Ramos (cell line): ENCODE measurements around the gene GPRC5D.

Experiments used
- in situ Hi-C: fragments of 300-500 bp; cut with MboI; formaldehyde crosslinking; loops from one replicate; pipeline ENCODE4 v1.14.3; 2022; ENCODE audit warnings: low sequenced_read_pairs; ENCODE audit not compliant: unreplicated experiment

Gene GPRC5D

GRCh38 chr12:12982331-12982730 lies 30.4 kb upstream of the GPRC5D start:
- in situ Hi-C loops: no loop called here

- in situ Hi-C loops: no loop called here
Observed at GRCh38 chr12:12979731-12980259, 27.8 kb upstream of the GPRC5D start.

GRCh38 chr12:12979126-12979525 lies 27.2 kb upstream of the GPRC5D start:
- in situ Hi-C loops: no loop called here

DNA sequence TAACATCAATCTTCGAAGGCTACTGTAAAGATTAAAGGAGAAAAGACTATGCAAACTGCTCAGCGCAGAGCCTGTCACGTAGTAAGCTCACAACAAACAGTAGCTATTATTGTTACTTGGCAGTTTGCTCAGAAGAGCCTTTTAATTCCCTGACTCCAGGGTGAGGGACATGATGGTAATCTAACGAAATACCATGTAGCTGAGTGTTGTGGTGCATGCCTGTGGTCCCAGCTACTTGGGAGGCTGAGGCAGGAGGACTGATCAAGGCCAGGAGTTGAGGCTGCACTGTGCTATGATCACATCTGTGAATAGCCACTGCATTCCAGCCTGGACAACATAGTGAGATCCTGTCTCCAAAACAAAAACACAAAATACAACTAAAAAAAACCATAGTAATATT lies 25.3 kb upstream of the GPRC5D start:
- in situ Hi-C loops: no loop called here

DNA sequence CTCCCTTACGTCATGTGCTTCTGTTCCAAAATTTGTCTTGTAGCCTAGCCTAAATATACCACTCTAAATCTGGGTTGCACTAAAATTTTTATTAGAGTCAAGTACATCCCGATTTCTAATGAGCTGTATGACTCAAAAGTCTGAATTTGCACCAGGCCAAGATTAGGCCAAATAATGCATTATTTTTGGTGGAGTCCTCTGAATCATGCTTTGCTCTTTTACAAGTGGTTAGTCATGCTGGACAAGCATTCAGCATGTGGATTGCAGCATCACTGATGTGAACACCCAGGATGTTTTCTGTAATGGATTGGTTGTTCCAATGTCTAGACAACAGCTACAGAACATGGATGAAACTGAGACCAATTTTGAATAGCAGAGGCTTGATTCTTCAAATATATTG lies 24.4 kb upstream of the GPRC5D start:
- in situ Hi-C loops: no loop called here

- in situ Hi-C loops: no loop called here
Observed at GRCh38 chr12:12975322-12976077, 23.5 kb upstream of the GPRC5D start.

GRCh38 chr12:12974211-12974610 lies 22.2 kb upstream of the GPRC5D start:
- in situ Hi-C loops: no loop called here

DNA sequence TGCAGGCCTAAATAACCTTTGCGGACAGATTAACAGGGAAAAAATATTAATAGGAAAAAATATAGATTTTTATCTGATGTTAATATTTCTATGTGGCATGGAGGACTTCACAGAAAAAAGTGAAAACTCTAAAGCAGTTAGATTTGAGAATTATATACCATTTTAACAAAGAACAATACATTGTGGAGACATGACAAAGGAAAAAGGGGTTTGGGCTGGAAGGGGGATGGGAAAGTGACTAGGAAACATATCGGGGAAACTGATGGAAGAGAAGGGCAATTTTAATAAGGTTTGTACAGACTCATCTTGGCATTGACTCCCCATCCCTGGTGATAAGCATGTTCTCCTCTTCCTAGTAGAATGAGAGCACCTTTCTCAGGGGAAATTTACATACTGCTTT lies 21.0 kb upstream of the GPRC5D start:
- in situ Hi-C loops: no loop called here

DNA sequence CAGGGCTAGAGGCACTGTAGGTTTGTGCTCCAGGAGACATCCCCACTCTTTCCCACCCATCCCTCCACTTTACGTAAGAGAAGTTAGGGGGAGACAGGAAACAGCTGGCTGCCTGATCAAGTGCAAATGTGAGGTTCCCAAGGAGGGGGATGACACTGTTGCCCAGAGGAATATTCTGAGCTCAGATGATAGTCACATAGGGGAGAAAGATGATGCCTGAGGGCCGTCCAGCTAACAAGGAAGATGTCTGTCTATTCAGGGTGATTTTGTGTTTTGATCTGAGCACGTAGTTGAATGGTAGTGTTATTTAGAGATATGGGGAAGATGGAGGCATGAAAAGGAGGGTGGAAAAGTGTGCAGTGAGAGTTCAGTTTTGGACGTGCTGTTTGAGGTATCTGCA lies 13.9 kb upstream of the GPRC5D start:
- in situ Hi-C loops: no loop called here

GRCh38 chr12:12964255-12964654 lies 12.3 kb upstream of the GPRC5D start:
- in situ Hi-C loops: no loop called here

GRCh38 chr12:12960639-12961209 lies 8.8 kb upstream of the GPRC5D start:
- in situ Hi-C loops: no loop called here

GRCh38 chr12:12958886-12959285 lies 6.9 kb upstream of the GPRC5D start:
- in situ Hi-C loops: no loop called here

DNA sequence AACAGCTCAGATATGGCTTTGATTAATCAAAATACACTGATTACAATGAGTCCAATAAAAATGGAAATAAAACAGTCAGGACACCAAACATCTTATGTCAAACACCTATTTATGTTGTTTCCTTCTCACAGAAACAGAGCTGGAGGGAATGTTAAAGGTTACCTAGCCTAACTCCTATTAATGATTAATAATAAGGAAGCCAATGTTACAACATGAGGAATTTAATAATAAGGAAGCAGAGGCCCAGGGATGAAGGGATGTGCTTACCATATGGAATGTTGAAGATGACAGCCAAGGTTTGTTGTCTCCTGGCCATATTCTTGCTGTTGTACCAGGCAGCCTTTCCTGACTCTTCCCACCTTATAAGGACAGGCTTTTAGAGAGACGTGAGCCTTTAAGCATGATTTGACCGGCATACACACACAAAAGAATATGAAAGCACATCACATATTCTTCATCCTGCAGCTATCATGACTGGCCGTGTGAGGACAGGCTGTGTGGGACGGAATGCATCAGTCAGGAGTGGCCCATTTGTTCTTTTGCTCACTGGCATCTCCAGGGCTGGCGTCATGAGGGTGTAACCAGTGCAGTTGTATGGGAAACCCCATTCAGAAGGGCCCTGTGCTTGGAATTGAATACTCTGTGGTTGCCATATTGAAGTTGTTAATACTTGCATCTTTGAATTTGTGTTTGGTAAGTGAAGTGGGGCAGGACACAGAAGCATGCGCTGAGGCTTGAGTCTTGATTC lies 3.1 kb upstream of the GPRC5D start:
- in situ Hi-C loops: no loop called here

- in situ Hi-C loops: no loop called here
Observed at GRCh38 chr12:12954356-12954755, 2.4 kb upstream of the GPRC5D start.

- in situ Hi-C loops: no loop called here
Observed at GRCh38 chr12:12951504-12951903, 466 bp downstream of the GPRC5D start.

DNA sequence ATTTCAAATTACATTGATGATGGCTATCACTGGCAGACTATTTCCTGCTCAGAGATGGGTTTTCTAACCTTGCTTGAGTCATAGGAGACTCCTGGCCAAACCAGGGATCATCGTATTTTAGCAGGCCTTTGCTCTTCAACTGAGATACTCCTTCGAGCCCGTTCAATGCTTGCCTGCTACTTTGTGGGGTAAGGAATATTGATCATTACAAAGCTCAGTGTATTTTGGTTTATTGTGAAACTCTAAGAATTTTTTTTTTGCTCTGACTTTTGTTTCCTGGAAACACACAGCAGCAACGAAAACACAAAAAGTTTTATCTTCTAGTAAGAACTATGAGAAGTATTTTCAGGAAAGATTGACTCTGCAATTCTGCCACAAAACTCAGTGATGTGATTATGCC lies 4.1 kb downstream of the GPRC5D start:
- in situ Hi-C loops: no loop called here

DNA sequence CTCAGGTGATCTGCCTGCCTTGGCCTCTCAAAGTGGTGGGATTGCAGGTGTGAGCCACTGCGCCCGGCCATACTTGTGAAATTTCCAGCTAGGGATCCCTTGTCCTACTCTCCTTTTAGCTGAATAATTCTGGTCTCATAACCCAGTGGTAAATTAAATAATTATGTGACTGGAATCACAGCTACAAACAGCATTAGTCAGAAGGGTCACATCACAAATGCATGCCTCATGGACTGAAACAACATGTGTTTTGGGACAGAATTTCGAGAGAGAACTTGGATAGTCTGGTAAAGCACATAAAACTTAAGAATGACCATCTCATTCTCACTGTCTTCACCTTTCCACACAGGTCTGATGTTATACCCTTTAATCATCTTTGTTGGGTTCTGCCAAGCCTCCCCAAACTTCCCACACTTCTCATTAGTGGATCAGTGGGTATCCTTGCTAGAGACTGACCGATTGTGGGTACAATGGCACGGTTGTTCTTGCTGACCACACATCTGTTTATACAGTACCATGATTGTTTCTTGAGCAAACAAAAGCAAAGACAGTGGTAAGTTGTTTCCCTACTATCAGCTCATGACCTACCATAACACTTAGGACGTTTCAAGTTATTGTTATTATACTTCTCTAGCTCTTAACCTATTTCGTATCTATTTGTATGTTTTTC lies 5.1 kb downstream of the GPRC5D start:
- in situ Hi-C loops: no loop called here

DNA sequence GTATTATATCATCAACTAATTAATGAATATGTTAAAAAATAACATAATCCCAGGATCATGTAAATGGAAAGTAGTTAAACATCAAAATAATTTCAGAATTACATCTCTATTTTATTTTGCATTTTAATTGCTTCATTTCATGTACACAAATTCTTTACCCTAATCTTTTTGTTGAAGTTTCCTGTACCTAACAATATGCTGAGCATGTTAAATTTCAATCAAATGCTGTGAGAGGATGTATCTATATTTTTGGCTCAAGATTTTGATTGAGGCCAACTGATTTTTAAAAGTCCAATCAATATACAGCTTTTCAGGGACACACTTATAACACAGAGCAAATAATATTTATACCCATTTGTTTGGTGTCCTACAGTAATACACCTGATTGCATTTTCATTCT lies 6.4 kb downstream of the GPRC5D start:
- in situ Hi-C loops: no loop called here

DNA sequence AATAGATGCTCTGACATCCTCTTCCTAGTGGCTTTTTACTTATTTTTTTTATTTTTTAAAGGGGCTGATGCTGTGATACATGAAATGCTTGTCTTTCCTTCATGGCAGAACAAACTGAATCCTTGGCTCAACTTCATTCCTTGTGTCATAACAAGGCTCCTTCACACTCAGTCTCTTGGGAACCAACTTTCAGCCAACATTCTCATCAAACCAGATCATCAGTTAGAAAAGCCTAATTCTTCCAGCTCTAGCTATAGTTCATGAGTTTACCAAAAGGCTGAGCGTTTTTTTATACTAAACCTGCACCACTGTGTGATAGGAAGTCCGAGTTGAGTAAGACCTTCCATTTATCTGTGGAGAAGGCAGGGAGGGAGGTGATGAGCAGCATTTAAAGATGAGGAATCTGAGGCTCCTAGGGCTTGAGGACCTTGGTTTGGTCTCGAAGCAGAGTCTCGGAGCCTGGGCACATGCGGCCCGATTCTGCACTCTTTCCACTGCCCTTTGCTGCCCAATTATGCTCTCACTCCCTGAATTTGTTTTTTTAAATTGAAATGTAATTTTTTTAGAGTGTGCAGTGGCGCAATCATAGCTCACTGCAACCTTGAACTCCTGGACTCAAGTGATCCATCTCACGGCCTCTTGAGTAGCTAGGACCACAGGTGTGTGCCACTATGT lies 8.2 kb downstream of the GPRC5D start:
- in situ Hi-C loops: no loop called here
